GM12878 (cell line): Measurements from ENCODE around the gene MYOM1. TPM values are rescaled to one million over a fixed set of nuclear protein-coding genes. Genes with fewer than 3 reads are reported as not detected.

ENCODE experiments used
- ATAC-seq: fragments of 200-7000 bp; cut with Tn5 transposase; 3 replicates; pipeline ENCODE4 v1.9.1; 2020; ENCODE audit warnings: mild to moderate bottlenecking, moderate library complexity
- BruUV-seq: library from RNA; stranded (reverse); fragments of 400-500 nt; replicated peaks from 2 replicates; lab custom pipeline; 2021; lab: Mats Ljungman, UMichigan
- CTCF ChIA-PET: fragments of 300-600 bp; sonication (Branson Sonifier 250); formaldehyde crosslinking; extraction: SDS; loops from one replicate; lab custom pipeline; 2021; ENCODE audit warnings: inconsistent platforms; lab: Yijun Ruan, JAX
- POLR2A ChIA-PET: fragments of 350-600 bp; formaldehyde crosslinking; extraction: SDS; loops from one replicate; lab custom pipeline; 2021; ENCODE audit warnings: inconsistent platforms; lab: Charles Lee
- RAD21 ChIA-PET: fragments of 300-600 bp; sonication (Branson Sonifier 250); formaldehyde crosslinking; loops from one replicate; lab custom pipeline; 2023; ENCODE audit warnings: antibody characterized with exemption; ENCODE audit not compliant: unreplicated experiment; lab: Charles Lee
- SMC1A ChIA-PET: fragments of 300-600 bp; sonication (Branson Sonifier 250); formaldehyde crosslinking; loops from one replicate; lab custom pipeline; 2023; ENCODE audit not compliant: unreplicated experiment, uncharacterized antibody; lab: Charles Lee
- DNase-seq: peaks from one replicate; pipeline ENCODE4 v3.0.0-alpha.2; 2011; ENCODE audit warnings: low read depth, low spot score
- FAIRE-seq: peaks from 3 replicates; lab custom pipeline; 2011; peaks lifted over from hg19 to GRCh38; lab: Jason Lieb, UNC
- H2AFZ ChIP-seq: 2 replicates; pipeline ENCODE4 v1.6.0; 2011; ENCODE audit warnings: low read depth, low read length, control low read depth; ENCODE audit not compliant: control insufficient read depth
- H3K27ac ChIP-seq: 2 replicates; pipeline ENCODE4 v1.5.1; 2011; ENCODE audit warnings: control low read depth; ENCODE audit not compliant: control insufficient read depth, insufficient read depth
- H3K27me3 ChIP-seq, 2 experiments: replicated peaks in 1 of 2; 2 replicates each; pipeline versions ENCODE4 v1.6.0 to v1.6.1; 2011; ENCODE audit warnings: low read length in 1 of 2; ENCODE audit not compliant: control insufficient read depth in 2 of 2, insufficient read depth in 2 of 2
- H3K36me3 ChIP-seq, 2 experiments: 2 replicates each; pipeline ENCODE4 v1.5.1; 2011; ENCODE audit warnings: low read length in 1 of 2; ENCODE audit not compliant: control insufficient read depth in 2 of 2, insufficient read depth in 2 of 2
- H3K4me1 ChIP-seq: 2 replicates; pipeline ENCODE4 v1.6.1; 2011; ENCODE audit warnings: mild to moderate bottlenecking, low read length, moderate library complexity, mixed read lengths; ENCODE audit not compliant: control insufficient read depth, insufficient read depth
- H3K4me2 ChIP-seq: 2 replicates; pipeline ENCODE4 v1.6.0; 2011; ENCODE audit warnings: control low read depth; ENCODE audit not compliant: control insufficient read depth, insufficient read depth
- H3K4me3 ChIP-seq: fragments of 200-600 bp; sonication (generic); 2 replicates; pipeline ENCODE4 v1.5.1; 2016
- H3K79me2 ChIP-seq: 2 replicates; pipeline ENCODE4 v1.6.0; 2011; ENCODE audit warnings: low read length; ENCODE audit not compliant: control insufficient read depth, insufficient read depth
- H3K9ac ChIP-seq: 2 replicates; pipeline ENCODE4 v1.8.0; 2011; ENCODE audit warnings: low read length, control low read depth, mixed read lengths; ENCODE audit not compliant: control insufficient read depth, insufficient read depth
- H3K9me3 ChIP-seq: replicated peaks from 3 replicates; pipeline ENCODE4 v1.5.1; 2011; ENCODE audit warnings: mild to moderate bottlenecking, low read length; ENCODE audit not compliant: control insufficient read depth, insufficient read depth
- H4K20me1 ChIP-seq: 2 replicates; pipeline ENCODE4 v1.6.0; 2011; ENCODE audit not compliant: control insufficient read depth, insufficient read depth
- CHD2 ChIP-seq: IDR thresholded peaks from 2 replicates; pipeline ENCODE4 v1.6.1; 2011; ENCODE audit warnings: low read depth, low read length, improper control_type of control experiment, borderline replicate concordance
- TCF12 ChIP-seq: IDR thresholded peaks from 2 replicates; pipeline ENCODE4 v1.6.1; 2011; ENCODE audit warnings: low read depth, mild to moderate bottlenecking, low read length
- WGBS: methylation state at CpG from one replicate; pipeline ENCODE4 v1.1.6; 2016; ENCODE audit warnings: low lambda C conversion rate; ENCODE audit not compliant: insufficient replicate concordance, insufficient coverage; ENCODE audit errors: missing lambda C conversion rate; 5-methylcytosine and 5-hydroxymethylcytosine counted together
- in situ Hi-C: fragments of 300-500 bp; cut with MboI; formaldehyde crosslinking; loops from 9 replicates; pipeline ENCODE4 v1.14.3; 2018; ENCODE audit warnings: mixed read lengths
- intact Hi-C: fragments of 100-400 bp; cut with micrococcal nuclease; formaldehyde crosslinking; loops from one replicate; pipeline ENCODE4 v1.14.2; 2022; ENCODE audit not compliant: unreplicated experiment
- polyA plus RNA-seq, 11 experiments: library from polyadenylated mRNA; depleted of rRNA in 4 of 11; unstranded in 6 of 11; stranded (reverse) in 5 of 11; fragments of >200 nt; fragmentation: Nextera tagmentation in 4 of 11; fragmentation: Illumina TruSeq in 1 of 11; extraction: Ambion mirVana in 4 of 11; extraction: Trizol in 1 of 11; gene quantifications; 1 replicate in 1 of 11; 2 replicates in 10 of 11; pipeline versions ENCODE4 v1.2.1 to v1.2.3, GENCODE V29; 2011 to 2016; ENCODE audit warnings: inconsistent platforms in 2 of 11, missing spikeins in 2 of 11, low read depth in 1 of 11
- total RNA-seq, 4 experiments: library from RNA; depleted of rRNA in 3 of 4; stranded (reverse); fragments of >200 nt in 3 of 4; fragmentation: Illumina TruSeq in 1 of 4; extraction: Trizol in 1 of 4; gene quantifications; 2 replicates each; pipeline versions ENCODE4 v1.2.1 to v1.2.3, GENCODE V29; 2013 to 2021
- TF ChIP-seq, protein P1 (sequence below): fragments of 450-650 bp; IDR thresholded peaks from 2 replicates; pipeline ENCODE4 v1.6.1; 2017; ENCODE audit warnings: mild to moderate bottlenecking, moderate library complexity
- TF ChIP-seq, protein P2 (sequence below): fragments of 450-650 bp; IDR thresholded peaks from 2 replicates; pipeline ENCODE4 v1.6.1; 2016; ENCODE audit warnings: mild to moderate bottlenecking

The MYOM1 gene
- total and polyA plus RNA-seq, 10 of the 15 experiments (the other 5 are each of a cell fraction or from before 2014, with no cell fraction given) = 0.06 to 1.0 (median 0.57) TPM

DNA sequence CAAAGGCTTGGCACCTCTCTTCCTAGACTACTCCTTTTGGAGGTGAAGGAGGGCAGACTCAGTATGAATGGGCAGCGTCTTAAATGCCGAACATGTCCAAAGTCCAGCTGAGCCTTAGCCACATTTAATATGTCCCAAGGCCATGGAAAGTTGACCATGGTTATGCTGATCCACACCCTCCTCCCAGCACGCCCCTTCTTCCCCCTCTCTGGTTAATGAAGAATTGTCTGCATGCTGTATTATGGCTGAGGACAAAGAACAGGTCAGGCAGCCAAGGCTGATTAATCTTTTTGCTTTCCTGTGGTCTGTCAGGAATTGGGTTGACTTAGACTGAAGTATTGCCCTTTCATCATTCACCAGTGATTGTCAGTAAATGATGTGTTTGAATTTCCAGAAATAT, 5.8 kb upstream of the MYOM1 start:
- Histone ChIP-seq H3K27ac (no peak overlapping the region), H4K20me1 (no peaks in the 10 kb centered on the region), H3K9me3 (no peaks in the 10 kb centered on the region), H2AFZ (no peak overlapping the region), H3K4me1 (0 out of 2 replicates have a peak, but pooled peaks cover 2% of the 10 kb centered on the region), H3K4me3 (no peak overlapping the region), H3K9ac (no peak overlapping the region), H3K4me2 (no peak overlapping the region), H3K27me3 (no peaks in the 10 kb centered on the region), H3K36me3 (no peaks in the 10 kb centered on the region), H3K79me2 (no peaks in the 10 kb centered on the region)
- WGBS = 67% methylated on average over 3 of the region's 3 CpGs
- DNase-seq = no peak
- ChIA-PET POLR2A (interaction anchor here (0.6 kb wide), 1 partner anchor 47 kb away, joined by 3 read pairs; no protein-coding TSS in a partner anchor), SMC1A (no interaction called here), RAD21 (no interaction called here), CTCF (interaction anchor here (1.0 to 1.1 kb wide), 3 partner anchors 15 to 43 kb away, joined by 3 to 4 read pairs (median 3); no protein-coding TSS in a partner anchor)
- ATAC-seq = no peak
- TF ChIP-seq TCF12 (no peak), CHD2 (no peak)
- TF ChIP-seq, protein P1, sequence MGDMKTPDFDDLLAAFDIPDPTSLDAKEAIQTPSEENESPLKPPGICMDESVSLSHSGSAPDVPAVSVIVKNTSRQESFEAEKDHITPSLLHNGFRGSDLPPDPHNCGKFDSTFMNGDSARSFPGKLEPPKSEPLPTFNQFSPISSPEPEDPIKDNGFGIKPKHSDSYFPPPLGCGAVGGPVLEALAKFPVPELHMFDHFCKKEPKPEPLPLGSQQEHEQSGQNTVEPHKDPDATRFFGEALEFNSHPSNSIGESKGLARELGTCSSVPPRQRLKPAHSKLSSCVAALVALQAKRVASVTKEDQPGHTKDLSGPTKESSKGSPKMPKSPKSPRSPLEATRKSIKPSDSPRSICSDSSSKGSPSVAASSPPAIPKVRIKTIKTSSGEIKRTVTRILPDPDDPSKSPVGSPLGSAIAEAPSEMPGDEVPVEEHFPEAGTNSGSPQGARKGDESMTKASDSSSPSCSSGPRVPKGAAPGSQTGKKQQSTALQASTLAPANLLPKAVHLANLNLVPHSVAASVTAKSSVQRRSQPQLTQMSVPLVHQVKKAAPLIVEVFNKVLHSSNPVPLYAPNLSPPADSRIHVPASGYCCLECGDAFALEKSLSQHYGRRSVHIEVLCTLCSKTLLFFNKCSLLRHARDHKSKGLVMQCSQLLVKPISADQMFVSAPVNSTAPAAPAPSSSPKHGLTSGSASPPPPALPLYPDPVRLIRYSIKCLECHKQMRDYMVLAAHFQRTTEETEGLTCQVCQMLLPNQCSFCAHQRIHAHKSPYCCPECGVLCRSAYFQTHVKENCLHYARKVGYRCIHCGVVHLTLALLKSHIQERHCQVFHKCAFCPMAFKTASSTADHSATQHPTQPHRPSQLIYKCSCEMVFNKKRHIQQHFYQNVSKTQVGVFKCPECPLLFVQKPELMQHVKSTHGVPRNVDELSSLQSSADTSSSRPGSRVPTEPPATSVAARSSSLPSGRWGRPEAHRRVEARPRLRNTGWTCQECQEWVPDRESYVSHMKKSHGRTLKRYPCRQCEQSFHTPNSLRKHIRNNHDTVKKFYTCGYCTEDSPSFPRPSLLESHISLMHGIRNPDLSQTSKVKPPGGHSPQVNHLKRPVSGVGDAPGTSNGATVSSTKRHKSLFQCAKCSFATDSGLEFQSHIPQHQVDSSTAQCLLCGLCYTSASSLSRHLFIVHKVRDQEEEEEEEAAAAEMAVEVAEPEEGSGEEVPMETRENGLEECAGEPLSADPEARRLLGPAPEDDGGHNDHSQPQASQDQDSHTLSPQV = no peak
- TF ChIP-seq, protein P2, sequence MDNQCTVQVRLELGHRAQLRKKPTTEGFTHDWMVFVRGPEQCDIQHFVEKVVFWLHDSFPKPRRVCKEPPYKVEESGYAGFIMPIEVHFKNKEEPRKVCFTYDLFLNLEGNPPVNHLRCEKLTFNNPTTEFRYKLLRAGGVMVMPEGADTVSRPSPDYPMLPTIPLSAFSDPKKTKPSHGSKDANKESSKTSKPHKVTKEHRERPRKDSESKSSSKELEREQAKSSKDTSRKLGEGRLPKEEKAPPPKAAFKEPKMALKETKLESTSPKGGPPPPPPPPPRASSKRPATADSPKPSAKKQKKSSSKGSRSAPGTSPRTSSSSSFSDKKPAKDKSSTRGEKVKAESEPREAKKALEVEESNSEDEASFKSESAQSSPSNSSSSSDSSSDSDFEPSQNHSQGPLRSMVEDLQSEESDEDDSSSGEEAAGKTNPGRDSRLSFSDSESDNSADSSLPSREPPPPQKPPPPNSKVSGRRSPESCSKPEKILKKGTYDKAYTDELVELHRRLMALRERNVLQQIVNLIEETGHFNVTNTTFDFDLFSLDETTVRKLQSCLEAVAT = no peak
- in situ Hi-C loops (no loop called here), intact Hi-C loops (no loop called here)
- no peak for FAIRE-seq
- BruUV-seq = no TSS peak
